ENCODE data around the gene MRPL2.

Gene MRPL2

GRCh38 chr6:43054206-43054943 lies 4.9 kb downstream of the MRPL2 start:
- POLR2A ChIA-PET (ENCODE audit: low non-redundant PET): interaction anchor here (0.5 to 2.0 kb wide), 6 partner anchors 9 to 478 kb away, joined by 3 to 4 read pairs (median 3); partner anchors contain the start of gene PEX6
- H3K27ac ChIP-seq: peak overlapping the region; percentile 86
- TF ChIP-seq CTCF (conservative IDR thresholded peaks at IDR 0.05; ENCODE audit: low read depth): no peak
- CTCF ChIA-PET: interaction anchor here (0.7 to 0.9 kb wide), 3 partner anchors 23 to 153 kb away, joined by 3 to 5 read pairs (median 4); no protein-coding TSS in a partner anchor
- DNase-seq (ENCODE audit: low spot score): no peak

GRCh38 chr6:43053545-43054205 lies 5.6 kb downstream of the MRPL2 start, which contains the start of gene CUL7:
TSS of gene CUL7 (minus strand) at chr6:43053851. CDS start at chr6:43052788, 1,063 bp downstream.
- ChIA-PET POLR2A (ENCODE audit: low non-redundant PET) (interaction anchor here (0.6 to 2.0 kb wide), 5 partner anchors 9 to 135 kb away, joined by 3 to 4 read pairs (median 3); partner anchors contain the start of gene PEX6), CTCF (interaction anchor here (0.9 kb wide), 1 partner anchor 90 kb away, joined by 4 read pairs; no protein-coding TSS in a partner anchor)
- peak; percentile 98 for DNase-seq (ENCODE audit: low spot score)
- peak within 1 kb of the TSS; percentile 86 for H3K27ac ChIP-seq
- TF ChIP-seq CTCF (conservative IDR thresholded peaks at IDR 0.05; ENCODE audit: low read depth): no peak

- ChIA-PET POLR2A (ENCODE audit: low non-redundant PET) (interaction anchor here (0.9 to 2.0 kb wide), 2 partner anchors 74 to 78 kb away, joined by 3 to 4 read pairs; partner anchors contain the start of gene PEX6), CTCF (no interaction called here)
- DNase-seq (ENCODE audit: low spot score): peak; percentile 17
- no peak for TF ChIP-seq CTCF (conservative IDR thresholded peaks at IDR 0.05; ENCODE audit: low read depth)
- peak overlapping the region; percentile 86 for H3K27ac ChIP-seq
These were observed 6.2 kb downstream of the MRPL2 start for GRCh38 chr6:43052842-43053544.

GRCh38 chr6:43052225-43052841 lies 6.9 kb downstream of the MRPL2 start:
- peak overlapping the region; percentile 86 for H3K27ac ChIP-seq
- ChIA-PET POLR2A (ENCODE audit: low non-redundant PET) (interaction anchor here (2.0 kb wide), 1 partner anchor 74 kb away, joined by 4 read pairs; the partner anchor contains the start of gene PEX6), CTCF (no interaction called here)
- TF ChIP-seq CTCF (conservative IDR thresholded peaks at IDR 0.05; ENCODE audit: low read depth): no peak
- no peak for DNase-seq (ENCODE audit: low spot score)

GRCh38 chr6:43050981-43051380 lies 8.3 kb downstream of the MRPL2 start:
- DNase-seq (ENCODE audit: low spot score): no peak
- no peak for TF ChIP-seq CTCF (conservative IDR thresholded peaks at IDR 0.05; ENCODE audit: low read depth)
- CTCF ChIA-PET: no interaction called here
- H3K27ac ChIP-seq: no peak overlapping the region
- POLR2A ChIA-PET (ENCODE audit: low non-redundant PET): no interaction called here

All from RWPE1 (cell line).